Effector CD4-positive, alpha-beta T cell (primary cell): ENCODE results near the gene GON4L.
"Not testable (repeated sequence)": the region's sequence is repeated elsewhere in the genome, so short reads cannot be mapped to it uniquely, and the experiment has no call there.

ENCODE experiments used
- DNase-seq: peaks from one replicate; pipeline ENCODE4 v3.0.0-alpha.2; 2020

Gene GON4L

DNA sequence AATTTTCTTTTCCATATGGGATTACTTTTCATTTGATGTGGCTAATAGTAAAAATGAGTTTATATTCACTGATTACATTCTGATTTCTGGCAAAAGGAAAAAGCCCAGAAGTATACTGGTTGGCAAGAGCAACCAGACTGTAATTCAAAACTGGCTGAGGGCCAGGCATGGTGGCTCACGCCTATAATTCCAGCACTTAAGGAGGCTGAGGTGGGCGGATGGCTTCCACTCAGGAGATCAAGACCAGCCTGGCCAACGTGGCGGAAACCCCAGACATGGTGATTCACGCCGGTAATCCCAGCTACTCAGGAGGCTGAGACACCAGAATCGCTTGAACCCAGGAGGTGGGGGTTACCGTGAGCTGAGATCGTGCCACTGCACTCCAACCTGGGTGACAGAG, 16.8 kb upstream of the GON4L start:
- no peak for DNase-seq

DNA sequence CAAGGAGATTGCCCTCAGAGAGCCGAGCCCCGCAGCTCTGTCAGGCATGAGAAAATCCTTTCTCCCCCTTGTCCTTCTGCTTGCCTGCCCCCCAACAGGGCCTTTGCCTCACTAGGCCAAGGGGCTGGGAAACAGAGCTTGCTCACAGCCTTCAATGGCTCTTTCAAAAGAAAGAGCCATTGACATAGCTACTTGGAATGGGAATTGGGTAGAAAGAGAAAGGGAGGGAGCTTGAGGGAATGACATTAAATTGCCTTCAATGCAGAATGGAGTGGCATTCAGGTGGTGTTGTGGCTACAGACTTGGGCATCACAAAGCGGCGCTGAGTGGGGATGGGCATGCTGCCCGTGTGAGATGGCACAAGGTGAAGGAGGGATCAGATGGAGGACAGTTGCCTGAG, 15.5 kb upstream of the GON4L start:
- no peak for DNase-seq

GRCh38 chr1:155871390-155871789, 14.4 kb upstream of the GON4L start:
- DNase-seq, result no peak

- DNase-seq, result no peak
Observed at GRCh38 chr1:155867766-155868165, 10.8 kb upstream of the GON4L start.

- no peak for DNase-seq
Observed at GRCh38 chr1:155864393-155864792, 7.4 kb upstream of the GON4L start.

GRCh38 chr1:155861896-155862295, 4.9 kb upstream of the GON4L start:
- DNase-seq, result no peak

DNA sequence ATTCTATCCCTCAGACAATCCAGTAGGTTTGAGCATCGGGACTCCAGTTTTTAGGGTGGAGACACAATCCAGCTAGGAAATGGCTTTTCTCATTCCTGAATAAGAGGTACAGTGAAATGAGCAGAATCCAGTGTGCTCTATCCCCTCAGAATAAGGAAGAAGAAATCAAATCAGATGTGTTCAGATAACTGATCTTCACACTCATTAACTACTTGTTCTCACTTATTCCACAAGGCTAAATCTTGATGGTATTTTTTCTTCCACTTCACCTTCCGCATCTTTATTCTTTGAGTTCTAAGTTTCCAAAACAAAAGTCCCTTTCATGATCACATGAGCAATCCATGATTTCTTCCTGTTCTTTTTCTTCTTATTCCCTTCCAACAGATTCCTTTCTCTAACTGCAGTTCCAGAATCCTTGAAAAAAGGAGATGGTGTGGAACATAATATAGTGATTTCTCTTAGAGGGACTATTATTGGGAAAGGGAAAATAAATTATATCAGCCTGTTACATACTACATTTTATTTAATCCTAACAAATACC, 4.0 kb upstream of the GON4L start:
- no peak for DNase-seq

DNA sequence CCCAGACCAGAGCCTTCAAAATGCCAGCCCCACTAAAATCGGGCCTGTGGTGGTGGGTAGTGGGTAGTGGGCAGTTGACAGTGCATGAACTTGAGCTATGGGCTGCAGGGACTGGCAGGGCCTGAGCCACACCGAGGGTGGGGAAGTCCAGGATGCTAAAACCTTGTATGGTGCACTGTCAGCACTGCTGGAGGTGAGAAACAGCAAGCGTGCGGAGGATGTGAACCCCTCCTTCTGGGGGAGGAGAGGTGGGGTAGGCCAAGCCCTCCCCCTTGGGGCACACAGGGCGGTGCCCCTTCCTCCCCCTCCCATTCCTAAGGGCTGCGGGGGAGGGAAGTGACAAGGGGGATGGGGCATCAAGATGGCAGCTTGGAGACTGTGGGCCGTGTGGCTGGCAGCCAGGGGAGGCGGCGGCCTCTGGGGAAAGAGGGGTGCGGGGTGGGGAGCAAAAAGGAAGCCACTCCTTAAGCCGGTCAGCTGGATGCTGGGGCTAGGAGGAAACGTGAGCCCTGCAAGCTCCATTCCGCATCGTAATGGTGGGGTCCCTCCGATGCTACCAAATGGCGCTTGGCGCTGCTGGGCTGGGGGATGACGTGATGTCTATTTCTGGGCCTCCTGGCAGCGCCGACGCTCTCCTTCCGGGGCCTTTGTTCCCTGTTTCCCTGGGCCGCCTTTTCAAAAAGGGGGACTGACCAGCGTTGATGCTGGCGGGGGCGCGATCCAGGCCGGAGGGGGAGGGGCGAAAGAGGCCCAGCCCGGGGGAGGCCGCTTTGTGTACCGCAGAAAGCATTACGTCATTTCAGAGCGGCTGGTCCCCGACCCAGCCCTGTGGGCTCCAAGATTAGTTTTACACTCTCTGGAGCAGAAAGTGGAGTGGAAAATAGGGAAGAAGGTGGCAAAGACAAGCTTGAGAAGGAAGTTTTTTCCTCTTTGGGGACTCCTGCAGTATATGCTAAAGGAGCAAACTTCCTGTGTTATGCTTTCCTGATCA, 3.2 kb upstream of the GON4L start:
- peak; percentile 32 for DNase-seq

GRCh38 chr1:155859234-155859829, 2.3 kb upstream of the GON4L start, which contains the start of gene SYT11:
Gene SYT11 (plus strand): TSS chr1:155859567. CDS start chr1:155859762, 195 bp downstream.
- DNase-seq, result peak; percentile 85

- DNase-seq, result no peak
Observed at GRCh38 chr1:155858800-155859233, 1.8 kb upstream of the GON4L start.

DNA sequence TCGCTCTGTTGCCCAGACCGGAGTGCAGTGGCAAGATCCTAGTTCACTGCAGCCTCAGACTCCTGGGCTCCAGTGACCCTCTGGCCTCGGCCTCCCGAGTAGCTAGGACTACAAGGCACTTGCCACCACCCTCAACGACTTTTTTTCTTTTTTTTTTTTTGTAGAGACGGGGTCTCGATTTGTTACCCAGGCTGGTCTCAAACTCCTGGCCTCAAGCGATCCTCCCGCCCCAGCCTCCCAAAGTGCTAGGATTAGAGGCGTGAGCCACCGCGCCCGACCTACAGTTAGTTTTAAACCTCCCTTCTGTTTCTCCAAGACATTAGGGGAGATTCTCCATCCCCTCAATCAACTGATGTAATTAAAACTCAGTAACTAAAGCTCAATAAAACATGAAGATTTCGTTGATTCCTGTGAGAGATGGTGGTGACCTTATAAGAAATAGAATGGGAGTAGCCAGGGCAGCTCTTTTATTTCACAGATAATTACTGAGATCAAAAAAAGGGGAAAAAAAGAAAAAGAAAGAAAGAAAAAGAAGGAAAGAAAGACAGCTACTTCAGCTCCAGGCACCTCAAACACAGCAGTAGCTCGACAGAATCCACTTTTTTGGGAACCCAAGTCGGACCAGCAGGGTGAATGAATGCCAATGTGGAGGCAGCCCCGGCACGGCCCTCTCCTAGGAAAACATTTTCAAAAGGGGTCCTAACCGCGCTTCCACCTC, 598 bp downstream of the GON4L start:
- no peak for DNase-seq

DNA sequence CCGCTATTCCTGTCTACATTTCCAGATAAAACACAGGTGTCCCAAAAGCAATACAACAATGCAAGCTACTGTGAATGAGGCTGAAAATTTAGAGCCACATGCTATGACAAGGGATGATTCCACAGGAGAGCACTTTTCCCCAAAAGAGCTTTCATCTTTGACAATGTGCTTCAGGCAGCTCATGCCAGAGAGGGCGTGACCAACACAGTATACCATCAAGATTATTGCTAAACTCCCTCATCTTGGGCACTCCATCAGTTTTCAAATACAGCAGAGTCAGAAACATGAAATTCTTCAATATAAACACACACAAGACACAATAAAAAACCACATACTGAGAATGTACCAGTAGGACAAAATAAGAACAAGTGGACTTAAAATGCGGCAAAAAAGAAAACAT, 6.7 kb downstream of the GON4L start:
- DNase-seq, result no peak

- DNase-seq, result no peak
Observed at GRCh38 chr1:155847823-155848529, 9.0 kb downstream of the GON4L start.

DNA sequence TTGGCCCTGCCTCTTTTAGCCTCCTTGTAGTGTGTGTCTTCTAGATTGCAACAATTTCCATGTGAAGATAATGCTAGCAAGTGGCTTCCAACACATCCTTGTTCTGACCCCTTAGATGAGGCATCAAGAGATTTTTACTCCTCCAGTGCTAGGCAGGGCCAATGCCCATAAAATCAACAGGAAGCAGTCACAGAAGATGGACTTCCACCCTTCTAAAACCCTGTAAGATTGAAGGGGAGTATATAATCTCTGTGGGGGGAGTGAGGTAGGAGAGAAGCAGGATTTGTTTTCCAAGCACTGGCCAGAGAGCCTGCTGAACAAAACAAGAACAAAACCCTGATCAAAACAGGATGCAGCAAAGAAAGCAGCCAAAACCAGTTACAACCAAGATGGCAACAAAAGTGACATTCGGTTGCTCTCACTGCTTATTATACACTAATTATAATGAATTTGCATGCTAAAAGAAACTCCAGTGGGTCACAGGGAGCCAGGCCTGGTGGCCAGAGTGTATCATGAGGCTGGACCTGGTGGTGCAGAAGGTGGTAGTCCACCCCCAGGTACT, 12.1 kb downstream of the GON4L start:
- DNase-seq, result no peak

DNA sequence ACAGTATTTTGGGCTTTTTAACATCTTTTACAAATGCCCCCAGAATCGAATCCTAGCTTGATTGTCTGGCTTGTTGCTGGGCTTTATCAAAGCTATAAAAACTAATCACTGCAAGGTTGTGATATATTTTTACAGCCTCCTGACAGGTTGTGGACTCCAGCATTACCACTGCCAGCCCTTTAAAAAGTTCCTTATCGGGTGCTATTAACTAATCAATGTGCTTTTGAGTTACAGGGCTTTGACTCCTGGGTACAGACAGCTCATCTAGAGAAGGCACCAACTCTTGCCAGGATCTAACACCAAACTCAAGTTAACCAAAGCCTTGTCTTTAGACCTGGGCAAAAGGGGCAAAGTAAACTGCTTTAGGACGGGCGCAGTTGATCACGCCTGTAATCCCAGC, 16.6 kb downstream of the GON4L start:
- no peak for DNase-seq

GRCh38 chr1:155835548-155835947, 21.5 kb downstream of the GON4L start:
- DNase-seq, result no peak

DNA sequence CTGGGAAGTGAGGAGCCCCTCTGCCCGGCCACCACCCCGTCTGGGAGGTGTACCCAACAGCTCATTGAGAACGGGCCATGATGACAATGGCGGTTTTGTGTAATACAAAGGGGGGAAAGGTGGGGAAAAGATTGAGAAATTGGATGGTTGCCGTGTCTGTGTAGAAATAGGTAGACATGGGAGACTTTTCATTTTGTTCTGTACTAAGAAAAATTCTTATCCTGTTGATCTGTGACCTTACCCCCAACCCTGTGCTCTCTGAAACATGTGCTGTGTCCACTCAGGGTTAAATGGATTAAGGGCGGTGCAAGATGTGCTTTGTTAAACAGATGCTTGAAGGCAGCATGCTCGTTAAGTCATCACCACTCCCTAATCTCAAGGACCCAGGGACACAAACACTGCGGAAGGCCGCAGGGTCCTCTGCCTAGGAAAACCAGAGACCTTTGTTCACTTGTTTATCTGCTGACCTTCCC, 22.1 kb downstream of the GON4L start:
- DNase-seq, result not testable (repeated sequence)

- no peak for DNase-seq
Observed at GRCh38 chr1:155834296-155834926, 22.6 kb downstream of the GON4L start.

- no peak for DNase-seq
Observed at GRCh38 chr1:155833665-155834295, 23.2 kb downstream of the GON4L start.

GRCh38 chr1:155831279-155831976, 25.6 kb downstream of the GON4L start:
- no peak for DNase-seq
